Measurements from ENCODE around the gene PSD2.

The PSD2 gene

GRCh38 chr5:139837711-139838380 is 42.2 kb downstream of the PSD2 start:
- no peak for TF ChIP-seq CTCF (IDR thresholded peaks at IDR 0.05; ENCODE audit: control extremely low read depth, extremely low read depth, low read depth, missing control alignments)
- DNase-seq (ENCODE audit: extremely low spot score): no peak
- ChIA-PET CTCF (interaction anchor here (0.9 to 2.5 kb wide), 7 partner anchors 8 to 131 kb away, joined by 3 to 14 read pairs (median 3); no protein-coding TSS in a partner anchor), POLR2A (no interaction called here)

GRCh38 chr5:139838381-139839197 is 43.0 kb downstream of the PSD2 start:
- CTCF ChIA-PET: interaction anchor here (0.8 to 2.5 kb wide), 9 partner anchors 12 to 271 kb away, joined by 3 to 14 read pairs (median 3); no protein-coding TSS in a partner anchor
- no peak for DNase-seq (ENCODE audit: extremely low spot score)
- POLR2A ChIA-PET: no interaction called here
- TF ChIP-seq CTCF (IDR thresholded peaks at IDR 0.05; ENCODE audit: control extremely low read depth, extremely low read depth, low read depth, missing control alignments): no peak

GRCh38 chr5:139839232-139839815 is 43.7 kb downstream of the PSD2 start:
- DNase-seq (ENCODE audit: extremely low spot score): no peak
- ChIA-PET POLR2A (no interaction called here), CTCF (interaction anchor here (0.9 to 2.5 kb wide), 5 partner anchors 47 to 129 kb away, joined by 3 to 14 read pairs (median 7); no protein-coding TSS in a partner anchor)
- no peak for TF ChIP-seq CTCF (IDR thresholded peaks at IDR 0.05; ENCODE audit: control extremely low read depth, extremely low read depth, low read depth, missing control alignments)

- DNase-seq (ENCODE audit: extremely low spot score): no peak
- ChIA-PET CTCF (interaction anchor here (1.9 to 2.5 kb wide), 2 partner anchors 52 to 129 kb away, joined by 9 to 14 read pairs; no protein-coding TSS in a partner anchor), POLR2A (no interaction called here)
- TF ChIP-seq CTCF (IDR thresholded peaks at IDR 0.05; ENCODE audit: control extremely low read depth, extremely low read depth, low read depth, missing control alignments): no peak
These were observed 44.3 kb downstream of the PSD2 start for GRCh38 chr5:139839918-139840317.

- no peak for TF ChIP-seq CTCF (IDR thresholded peaks at IDR 0.05; ENCODE audit: control extremely low read depth, extremely low read depth, low read depth, missing control alignments)
- CTCF ChIA-PET: interaction anchor here (0.9 to 7.1 kb wide), 3 partner anchors 14 to 127 kb away, joined by 3 to 73 read pairs (median 3); no protein-coding TSS in a partner anchor
- POLR2A ChIA-PET: no interaction called here
- no peak for DNase-seq (ENCODE audit: extremely low spot score)
These were observed 45.9 kb downstream of the PSD2 start for GRCh38 chr5:139841549-139841948.

GRCh38 chr5:139842321-139842720 is 46.7 kb downstream of the PSD2 start:
- ChIA-PET CTCF (interaction anchor here (0.9 to 9.0 kb wide), 7 partner anchors 14 to 126 kb away, joined by 3 to 108 read pairs (median 3); no protein-coding TSS in a partner anchor), POLR2A (no interaction called here)
- TF ChIP-seq CTCF (IDR thresholded peaks at IDR 0.05; ENCODE audit: control extremely low read depth, extremely low read depth, low read depth, missing control alignments): no peak
- no peak for DNase-seq (ENCODE audit: extremely low spot score)

Measured in GM10248 (cell line).